HepG2 (cell line): ENCODE data around the gene NEURL2. TPM values are rescaled to one million over a fixed set of nuclear protein-coding genes. Genes with fewer than 3 reads are reported as not detected.
A peak's percentile ranks its signal among the peaks of the same experiment; 100 is the strongest.

Experiments
- AGO2 ChIP-seq: fragments of 200-400 bp; formaldehyde crosslinking; optimal IDR thresholded peaks from 2 replicates; pipeline ENCODE3; 2017; ENCODE audit warnings: mild to moderate bottlenecking, low read depth, low read length, moderate library complexity
- FOXM1 ChIP-seq: sonication (generic); formaldehyde crosslinking; IDR thresholded peaks from 2 replicates; pipeline ENCODE4 v1.5.0; 2020; ENCODE audit warnings: missing genetic modification reagents
- KDM5B ChIP-seq: sonication (generic); formaldehyde crosslinking; IDR thresholded peaks from 2 replicates; pipeline ENCODE4 v1.4.0; 2020; ENCODE audit warnings: missing genetic modification reagents, mild to moderate bottlenecking, borderline replicate concordance
- ZNF674 ChIP-seq: sonication (generic); formaldehyde crosslinking; IDR thresholded peaks from 2 replicates; pipeline ENCODE4 v1.5.0; 2020; ENCODE audit warnings: low read depth, mild to moderate bottlenecking, missing genetic modification reagents
- polyA plus RNA-seq, 8 experiments: library from polyadenylated mRNA; depleted of rRNA in 3 of 8; stranded (reverse) in 7 of 8; unstranded in 1 of 8; fragments of >200 nt; fragmentation: Illumina TruSeq in 4 of 8; extraction: Trizol in 4 of 8; gene quantifications; 2 replicates each; pipeline versions ENCODE4 v1.2.1 to v1.2.3, GENCODE V29; 2011 to 2016; ENCODE audit warnings: low read depth in 4 of 8, missing spikeins in 1 of 8, mixed read lengths in 1 of 8; ENCODE audit not compliant: insufficient read depth in 1 of 8
- total RNA-seq, 5 experiments: library from RNA; depleted of rRNA; stranded (reverse); fragments of >200 nt; fragmentation: Illumina TruSeq; extraction: Trizol; gene quantifications; 2 replicates each; pipeline ENCODE4 v1.2.3, GENCODE V29; 2016; ENCODE audit warnings: low read depth in 1 of 5
- TF ChIP-seq, protein P1 (sequence below): sonication (generic); formaldehyde crosslinking; IDR thresholded peaks from 2 replicates; pipeline ENCODE4 v1.4.0; 2020; ENCODE audit warnings: mild to moderate bottlenecking, missing genetic modification reagents
- TF ChIP-seq, protein P2 (sequence below): sonication (generic); formaldehyde crosslinking; IDR thresholded peaks from 2 replicates; pipeline ENCODE4 v1.8.1; 2023; ENCODE audit warnings: mild to moderate bottlenecking, missing genetic modification reagents
- TF ChIP-seq, protein P3 (sequence below): sonication (generic); formaldehyde crosslinking; IDR thresholded peaks from 2 replicates; pipeline ENCODE4 v1.5.0; 2020; ENCODE audit warnings: mild to moderate bottlenecking, missing genetic modification reagents, moderate library complexity
- TF ChIP-seq, protein P4 (sequence below): sonication (generic); formaldehyde crosslinking; conservative IDR thresholded peaks from 2 replicates; pipeline ENCODE4 v1.4.0; 2020; ENCODE audit warnings: missing genetic modification reagents
- TF ChIP-seq, protein P5 (sequence below): sonication (generic); formaldehyde crosslinking; IDR thresholded peaks from 2 replicates; pipeline ENCODE4 v1.8.1; 2023; ENCODE audit warnings: mild to moderate bottlenecking, missing genetic modification reagents

The NEURL2 gene
- total and polyA plus RNA-seq, 2 of the 13 experiments (the other 11 are each of a cell fraction or from before 2014, with no cell fraction given), result 7.2 to 9.7 TPM

DNA sequence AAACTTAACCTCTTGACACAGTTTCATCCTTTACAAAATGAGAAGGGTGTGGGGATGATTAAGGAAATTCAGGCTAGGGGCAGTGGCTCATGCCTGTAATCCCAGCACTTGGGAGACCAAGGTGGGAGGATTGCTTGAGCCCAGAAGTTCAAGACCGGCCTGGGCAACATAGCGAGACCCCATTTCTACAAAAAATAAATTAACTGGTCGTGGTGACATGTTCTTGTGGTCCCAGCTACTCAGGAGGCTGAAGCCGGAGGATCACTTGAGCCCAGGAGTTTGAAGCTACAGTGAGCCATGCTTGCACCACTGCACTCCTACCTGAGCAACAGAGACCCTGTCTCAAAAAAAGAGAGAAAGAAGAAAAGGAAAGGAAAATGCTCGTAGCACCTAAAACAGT lies 24.6 kb downstream of the NEURL2 start (continued):
- TF ChIP-seq, protein P1, sequence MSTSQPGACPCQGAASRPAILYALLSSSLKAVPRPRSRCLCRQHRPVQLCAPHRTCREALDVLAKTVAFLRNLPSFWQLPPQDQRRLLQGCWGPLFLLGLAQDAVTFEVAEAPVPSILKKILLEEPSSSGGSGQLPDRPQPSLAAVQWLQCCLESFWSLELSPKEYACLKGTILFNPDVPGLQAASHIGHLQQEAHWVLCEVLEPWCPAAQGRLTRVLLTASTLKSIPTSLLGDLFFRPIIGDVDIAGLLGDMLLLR (CRISPR knock-in tag), result no peak
- TF ChIP-seq FOXM1 (CRISPR knock-in tag) (no peak), ZNF674 (CRISPR knock-in tag) (no peak), AGO2 (no peak), KDM5B (0 out of 2 replicates have a peak, but pooled peaks have one; percentile 6)
- TF ChIP-seq, protein P2, sequence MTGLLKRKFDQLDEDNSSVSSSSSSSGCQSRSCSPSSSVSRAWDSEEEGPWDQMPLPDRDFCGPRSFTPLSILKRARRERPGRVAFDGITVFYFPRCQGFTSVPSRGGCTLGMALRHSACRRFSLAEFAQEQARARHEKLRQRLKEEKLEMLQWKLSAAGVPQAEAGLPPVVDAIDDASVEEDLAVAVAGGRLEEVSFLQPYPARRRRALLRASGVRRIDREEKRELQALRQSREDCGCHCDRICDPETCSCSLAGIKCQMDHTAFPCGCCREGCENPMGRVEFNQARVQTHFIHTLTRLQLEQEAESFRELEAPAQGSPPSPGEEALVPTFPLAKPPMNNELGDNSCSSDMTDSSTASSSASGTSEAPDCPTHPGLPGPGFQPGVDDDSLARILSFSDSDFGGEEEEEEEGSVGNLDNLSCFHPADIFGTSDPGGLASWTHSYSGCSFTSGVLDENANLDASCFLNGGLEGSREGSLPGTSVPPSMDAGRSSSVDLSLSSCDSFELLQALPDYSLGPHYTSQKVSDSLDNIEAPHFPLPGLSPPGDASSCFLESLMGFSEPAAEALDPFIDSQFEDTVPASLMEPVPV, result peak; percentile 47; the same call in 1 of the 2 replicates
- TF ChIP-seq, protein P3, sequence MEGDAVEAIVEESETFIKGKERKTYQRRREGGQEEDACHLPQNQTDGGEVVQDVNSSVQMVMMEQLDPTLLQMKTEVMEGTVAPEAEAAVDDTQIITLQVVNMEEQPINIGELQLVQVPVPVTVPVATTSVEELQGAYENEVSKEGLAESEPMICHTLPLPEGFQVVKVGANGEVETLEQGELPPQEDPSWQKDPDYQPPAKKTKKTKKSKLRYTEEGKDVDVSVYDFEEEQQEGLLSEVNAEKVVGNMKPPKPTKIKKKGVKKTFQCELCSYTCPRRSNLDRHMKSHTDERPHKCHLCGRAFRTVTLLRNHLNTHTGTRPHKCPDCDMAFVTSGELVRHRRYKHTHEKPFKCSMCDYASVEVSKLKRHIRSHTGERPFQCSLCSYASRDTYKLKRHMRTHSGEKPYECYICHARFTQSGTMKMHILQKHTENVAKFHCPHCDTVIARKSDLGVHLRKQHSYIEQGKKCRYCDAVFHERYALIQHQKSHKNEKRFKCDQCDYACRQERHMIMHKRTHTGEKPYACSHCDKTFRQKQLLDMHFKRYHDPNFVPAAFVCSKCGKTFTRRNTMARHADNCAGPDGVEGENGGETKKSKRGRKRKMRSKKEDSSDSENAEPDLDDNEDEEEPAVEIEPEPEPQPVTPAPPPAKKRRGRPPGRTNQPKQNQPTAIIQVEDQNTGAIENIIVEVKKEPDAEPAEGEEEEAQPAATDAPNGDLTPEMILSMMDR (CRISPR knock-in tag), result no peak
- TF ChIP-seq, protein P4, sequence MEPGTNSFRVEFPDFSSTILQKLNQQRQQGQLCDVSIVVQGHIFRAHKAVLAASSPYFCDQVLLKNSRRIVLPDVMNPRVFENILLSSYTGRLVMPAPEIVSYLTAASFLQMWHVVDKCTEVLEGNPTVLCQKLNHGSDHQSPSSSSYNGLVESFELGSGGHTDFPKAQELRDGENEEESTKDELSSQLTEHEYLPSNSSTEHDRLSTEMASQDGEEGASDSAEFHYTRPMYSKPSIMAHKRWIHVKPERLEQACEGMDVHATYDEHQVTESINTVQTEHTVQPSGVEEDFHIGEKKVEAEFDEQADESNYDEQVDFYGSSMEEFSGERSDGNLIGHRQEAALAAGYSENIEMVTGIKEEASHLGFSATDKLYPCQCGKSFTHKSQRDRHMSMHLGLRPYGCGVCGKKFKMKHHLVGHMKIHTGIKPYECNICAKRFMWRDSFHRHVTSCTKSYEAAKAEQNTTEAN, result no peak
- TF ChIP-seq, protein P5, sequence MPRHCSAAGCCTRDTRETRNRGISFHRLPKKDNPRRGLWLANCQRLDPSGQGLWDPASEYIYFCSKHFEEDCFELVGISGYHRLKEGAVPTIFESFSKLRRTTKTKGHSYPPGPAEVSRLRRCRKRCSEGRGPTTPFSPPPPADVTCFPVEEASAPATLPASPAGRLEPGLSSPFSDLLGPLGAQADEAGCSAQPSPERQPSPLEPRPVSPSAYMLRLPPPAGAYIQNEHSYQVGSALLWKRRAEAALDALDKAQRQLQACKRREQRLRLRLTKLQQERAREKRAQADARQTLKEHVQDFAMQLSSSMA (CRISPR knock-in tag), result no peak
